D721Med (cell line): Measurements from ENCODE around the gene PCBP4.
"Not testable (repeated sequence)": the region's sequence is repeated elsewhere in the genome, so short reads cannot be mapped to it uniquely, and the experiment has no call there.

Experiments
- DNase-seq: peaks from one replicate; pipeline ENCODE4 v3.0.0; 2011; ENCODE audit warnings: low spot score; ENCODE audit not compliant: insufficient read length
- FAIRE-seq: peaks from 2 replicates; lab custom pipeline; 2011; peaks lifted over from hg19 to GRCh38; lab: Jason Lieb, UNC
- TF ChIP-seq, protein P1 (sequence below): IDR thresholded peaks from 2 replicates; pipeline ENCODE4 v1.5.1; 2012; ENCODE audit warnings: mild to moderate bottlenecking, control low read depth; ENCODE audit not compliant: insufficient read depth; ENCODE audit errors: missing control alignments

Gene PCBP4

DNA sequence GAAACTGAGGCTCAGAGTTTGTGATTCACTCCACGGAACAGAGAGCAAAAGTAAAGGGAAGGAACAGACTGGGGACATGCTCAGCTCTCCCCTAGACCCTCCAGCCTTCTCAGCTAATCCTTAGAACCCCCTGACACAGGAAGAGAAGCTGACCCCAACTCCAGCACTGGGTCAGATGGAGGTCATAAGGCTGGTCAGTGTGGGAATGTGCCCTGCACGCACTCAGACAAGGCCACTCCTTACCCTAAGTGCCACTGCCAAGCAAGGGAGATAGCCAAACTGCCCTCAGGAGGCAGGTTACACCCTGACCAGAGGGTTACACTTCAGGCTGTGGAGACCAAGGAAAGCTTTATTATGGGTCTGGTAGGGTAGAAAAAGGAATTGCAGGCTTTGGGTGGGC, 27.3 kb upstream of the PCBP4 start:
- DNase-seq: no peak
- FAIRE-seq: no peak
- TF ChIP-seq, protein P1, sequence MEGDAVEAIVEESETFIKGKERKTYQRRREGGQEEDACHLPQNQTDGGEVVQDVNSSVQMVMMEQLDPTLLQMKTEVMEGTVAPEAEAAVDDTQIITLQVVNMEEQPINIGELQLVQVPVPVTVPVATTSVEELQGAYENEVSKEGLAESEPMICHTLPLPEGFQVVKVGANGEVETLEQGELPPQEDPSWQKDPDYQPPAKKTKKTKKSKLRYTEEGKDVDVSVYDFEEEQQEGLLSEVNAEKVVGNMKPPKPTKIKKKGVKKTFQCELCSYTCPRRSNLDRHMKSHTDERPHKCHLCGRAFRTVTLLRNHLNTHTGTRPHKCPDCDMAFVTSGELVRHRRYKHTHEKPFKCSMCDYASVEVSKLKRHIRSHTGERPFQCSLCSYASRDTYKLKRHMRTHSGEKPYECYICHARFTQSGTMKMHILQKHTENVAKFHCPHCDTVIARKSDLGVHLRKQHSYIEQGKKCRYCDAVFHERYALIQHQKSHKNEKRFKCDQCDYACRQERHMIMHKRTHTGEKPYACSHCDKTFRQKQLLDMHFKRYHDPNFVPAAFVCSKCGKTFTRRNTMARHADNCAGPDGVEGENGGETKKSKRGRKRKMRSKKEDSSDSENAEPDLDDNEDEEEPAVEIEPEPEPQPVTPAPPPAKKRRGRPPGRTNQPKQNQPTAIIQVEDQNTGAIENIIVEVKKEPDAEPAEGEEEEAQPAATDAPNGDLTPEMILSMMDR: no peak

GRCh38 chr3:51993657-51994056, 26.4 kb upstream of the PCBP4 start:
- not testable (repeated sequence) for DNase-seq, FAIRE-seq

GRCh38 chr3:51992017-51992682, 24.9 kb upstream of the PCBP4 start:
- FAIRE-seq (no peak), DNase-seq (no peak)
- TF ChIP-seq, protein P1: no peak

- not testable (repeated sequence) for FAIRE-seq, DNase-seq
These were observed 23.3 kb upstream of the PCBP4 start for GRCh38 chr3:51990501-51990971.

- TF ChIP-seq, protein P1: no peak
- no peak for FAIRE-seq
- no peak for DNase-seq
These were observed 21.3 kb upstream of the PCBP4 start for GRCh38 chr3:51988286-51989146.

GRCh38 chr3:51987568-51987967, 20.3 kb upstream of the PCBP4 start:
- TF ChIP-seq, protein P1: no peak
- DNase-seq: no peak
- no peak for FAIRE-seq

DNA sequence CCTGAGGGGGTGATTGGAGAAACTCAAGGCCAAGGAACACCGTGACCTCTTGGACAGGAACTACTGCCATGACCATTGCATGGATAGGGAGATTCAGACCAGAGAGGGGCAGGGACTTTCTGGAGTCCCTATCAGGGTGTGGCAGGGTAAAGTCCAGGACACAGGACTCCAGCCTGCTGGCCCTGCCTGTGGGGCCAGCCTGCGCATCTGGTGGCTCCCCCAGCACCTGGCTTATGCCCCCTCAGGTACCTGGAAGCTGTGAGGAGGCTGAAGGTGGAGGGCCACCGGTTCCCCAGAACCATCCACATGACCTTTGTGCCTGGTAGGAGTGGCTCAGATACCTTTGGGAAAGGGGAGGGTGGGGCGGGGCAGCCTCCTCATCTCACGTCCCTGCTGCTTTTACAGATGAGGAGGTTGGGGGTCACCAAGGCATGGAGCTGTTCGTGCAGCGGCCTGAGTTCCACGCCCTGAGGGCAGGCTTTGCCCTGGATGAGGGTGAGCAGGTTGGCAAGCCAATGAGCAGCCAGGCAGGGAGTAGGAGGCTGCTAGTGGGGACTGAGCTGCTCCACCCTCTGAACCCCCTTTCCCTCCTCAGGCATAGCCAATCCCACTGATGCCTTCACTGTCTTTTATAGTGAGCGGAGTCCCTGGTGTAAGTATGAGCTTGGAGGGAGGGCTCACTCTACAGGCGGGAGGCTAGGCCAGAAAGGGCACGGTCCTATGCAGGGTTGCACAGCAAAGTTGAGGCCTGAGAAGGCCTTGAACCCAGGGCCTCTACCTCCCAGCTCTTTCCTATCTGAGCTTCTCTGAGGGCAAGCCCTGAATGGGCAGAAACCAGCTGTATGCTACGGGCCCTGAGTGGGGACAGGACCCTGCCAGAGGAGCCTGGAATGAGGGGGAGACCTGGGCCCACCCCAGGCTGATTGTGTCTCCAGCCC, 19.0 kb upstream of the PCBP4 start:
- no peak for FAIRE-seq
- TF ChIP-seq, protein P1: no peak
- no peak for DNase-seq
